HEK293 (cell line): Measurements from ENCODE around the gene ZNF426.

Source experiments
- ATF2 ChIP-seq: fragments of 450-650 bp; formaldehyde crosslinking; IDR thresholded peaks from 2 replicates; pipeline ENCODE4 v1.5.1; 2016; ENCODE audit warnings: missing biosample characterization, missing genetic modification characterization, low read depth
- BCL11B ChIP-seq: fragments of 450-650 bp; formaldehyde crosslinking; IDR thresholded peaks from 2 replicates; pipeline ENCODE4 v1.5.1; 2016; ENCODE audit warnings: low read depth, missing biosample characterization, missing genetic modification characterization
- CTCF ChIP-seq: fragments of 450-650 bp; formaldehyde crosslinking; IDR thresholded peaks from 2 replicates; pipeline ENCODE4 v1.5.1; 2016; ENCODE audit warnings: missing biosample characterization, missing genetic modification characterization
- PBX3 ChIP-seq: sonication (generic); formaldehyde crosslinking; IDR thresholded peaks from 2 replicates; pipeline ENCODE4 v1.8.1; 2022; ENCODE audit warnings: mild to moderate bottlenecking, moderate library complexity, missing genetic modification reagents
- YY1 ChIP-seq: fragments of 450-650 bp; formaldehyde crosslinking; IDR thresholded peaks from 2 replicates; pipeline ENCODE4 v1.5.1; 2018; ENCODE audit warnings: missing biosample characterization, missing genetic modification characterization
- YY2 ChIP-seq: fragments of 450-650 bp; formaldehyde crosslinking; IDR thresholded peaks from 2 replicates; pipeline ENCODE4 v1.5.1; 2016; ENCODE audit warnings: missing biosample characterization, missing genetic modification characterization
- ZNF121 ChIP-seq: fragments of 450-650 bp; formaldehyde crosslinking; IDR thresholded peaks from 2 replicates; pipeline ENCODE4 v1.5.1; 2016; ENCODE audit warnings: missing biosample characterization, missing genetic modification characterization
- ZNF510 ChIP-seq: fragments of 450-650 bp; formaldehyde crosslinking; IDR thresholded peaks from 2 replicates; pipeline ENCODE4 v1.5.1; 2018; ENCODE audit warnings: mild to moderate bottlenecking, missing genetic modification characterization, missing biosample characterization; ENCODE audit not compliant: insufficient replicate concordance
- ZNF580 ChIP-seq: fragments of 450-650 bp; formaldehyde crosslinking; IDR thresholded peaks from 2 replicates; pipeline ENCODE4 v1.5.1; 2016; ENCODE audit warnings: missing biosample characterization, missing genetic modification characterization
- ZNF621 ChIP-seq: fragments of 450-650 bp; formaldehyde crosslinking; IDR thresholded peaks from 2 replicates; pipeline ENCODE4 v1.5.1; 2017; ENCODE audit warnings: missing biosample characterization, missing genetic modification characterization

GRCh38 chr19:9523885-9524474 is 14.5 kb downstream of the ZNF426 start:
- TF ChIP-seq CTCF (tag by site-specific recombination) = no peak
- no peak for TF ChIP-seq ZNF621 (tag by site-specific recombination)
- no peak for TF ChIP-seq PBX3
- TF ChIP-seq ATF2 (tag by site-specific recombination) = no peak
- no peak for TF ChIP-seq BCL11B (tag by site-specific recombination)
- no peak for TF ChIP-seq ZNF121
- TF ChIP-seq YY2 (tag by site-specific recombination) = no peak
- no peak for TF ChIP-seq ZNF580 (tag by site-specific recombination)
- TF ChIP-seq YY1 = no peak
- TF ChIP-seq ZNF510 (tag by site-specific recombination) = no peak
